Measurements from ENCODE around the gene OAT. TPM values are rescaled to one million over a fixed set of nuclear protein-coding genes. Genes with fewer than 3 reads are reported as not detected.

OAT gene
- total and polyA plus RNA-seq, 2 donors (not counting 3 experiments of a cell fraction or from before 2014, with no cell fraction given): 69.9 to 90.8 TPM

DNA sequence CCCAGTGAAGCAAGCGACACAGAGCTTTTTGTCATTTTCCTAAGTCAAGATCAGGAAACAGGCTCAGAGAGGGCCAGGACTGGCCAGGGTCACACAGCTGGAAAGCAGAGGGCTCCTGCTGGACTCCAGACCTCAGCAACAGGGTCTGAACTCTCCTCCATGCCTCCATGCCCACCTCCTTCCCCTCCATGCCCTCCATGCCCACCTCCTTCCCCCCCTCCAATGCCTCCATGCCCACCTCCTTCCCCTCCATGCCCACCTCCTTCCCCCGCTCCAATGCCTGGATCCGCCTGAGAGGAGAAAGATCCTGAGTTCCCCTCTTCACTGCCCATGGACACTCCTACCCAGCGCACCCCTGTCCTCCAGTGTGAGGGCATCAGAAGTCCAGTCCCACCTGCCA lies 51.3 kb downstream of the OAT start:
- H3K27ac ChIP-seq (ENCODE audit: insufficient read depth, low read depth, low read length): no peak overlapping the region
- DNase-seq (ENCODE audit: low read depth, low spot score): no peak
- dilution Hi-C loops (cut with MboI; ENCODE audit: extremely low pct_ligation_motif_present, low sequenced_read_pairs): no loop called here
- H3K4me1 ChIP-seq (ENCODE audit: control insufficient read depth, extremely low read depth, insufficient read depth, low read length): no peaks in the 10 kb centered on the region
- H3K36me3 ChIP-seq (ENCODE audit: control insufficient read depth in 2 of 2, extremely low read depth in 1 of 2, insufficient read depth in 2 of 2, low read length in 2 of 2): no peaks in the 10 kb centered on the region
- H3K4me2 ChIP-seq (ENCODE audit: insufficient read depth, low read length): no peak overlapping the region
- BruUV-seq (replicated peaks): no TSS peak
- CTCF ChIA-PET: interaction anchor here (1.0 to 3.0 kb wide), 2 partner anchors 9 to 373 kb away, joined by 4 to 17 read pairs; no protein-coding TSS in a partner anchor
- POLR2A ChIA-PET: no interaction called here
- no peaks in the 10 kb centered on the region for H4K20me1 ChIP-seq (replicated peaks; ENCODE audit: control insufficient read depth, extremely low read depth, insufficient read depth, low read length)
- intact Hi-C loops (cut with micrococcal nuclease): no loop called here
- H3K9ac ChIP-seq (replicated peaks; ENCODE audit: extremely low read depth, insufficient read depth, low read length): no peak overlapping the region
- no peaks in the 10 kb centered on the region for H3K9me3 ChIP-seq (replicated peaks; ENCODE audit: control insufficient read depth, insufficient read depth, low read length)
- FAIRE-seq: no peak
- no peak for TF ChIP-seq CTCF (IDR thresholded peaks at IDR 0.05; ENCODE audit: extremely low read depth in 1 of 2, insufficient read depth in 1 of 2, low read depth in 1 of 2, low read length in 2 of 2)
- TF ChIP-seq MYC (IDR thresholded peaks at IDR 0.05; ENCODE audit: low read depth, low read length): no peak
- no peak for TF ChIP-seq POLR2AphosphoS5 (IDR thresholded peaks at IDR 0.05; ENCODE audit: insufficient read depth, low read depth, low read length)
- TF ChIP-seq EZH2 (IDR thresholded peaks at IDR 0.05; ENCODE audit: borderline replicate concordance, low read depth, low read length, severe bottlenecking): no peak
- no peak for TF ChIP-seq POLR2A (IDR thresholded peaks at IDR 0.05; ENCODE audit: low read depth, low read length)
- TF ChIP-seq JUN (IDR thresholded peaks at IDR 0.05; ENCODE audit: borderline replicate concordance, insufficient read depth, insufficient read length, low read depth): no peak
- TF ChIP-seq, protein P1, sequence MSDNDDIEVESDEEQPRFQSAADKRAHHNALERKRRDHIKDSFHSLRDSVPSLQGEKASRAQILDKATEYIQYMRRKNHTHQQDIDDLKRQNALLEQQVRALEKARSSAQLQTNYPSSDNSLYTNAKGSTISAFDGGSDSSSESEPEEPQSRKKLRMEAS (IDR thresholded peaks at IDR 0.05; ENCODE audit: insufficient read depth, insufficient read length): no peak
- no peak for TF ChIP-seq GATA2 (IDR thresholded peaks at IDR 0.05; ENCODE audit: insufficient read depth, insufficient read length, low read depth, low read length)
- no peak for TF ChIP-seq FOS (IDR thresholded peaks at IDR 0.05; ENCODE audit: borderline replicate concordance, insufficient read depth, low read length)
- no peaks in the 10 kb centered on the region for H3K9me1 ChIP-seq (replicated peaks; ENCODE audit: control insufficient read depth, extremely low read depth, insufficient read depth, low read length)
- H3K79me2 ChIP-seq (ENCODE audit: control insufficient read depth, insufficient read depth, low read length): no peaks in the 10 kb centered on the region
- H2AFZ ChIP-seq (ENCODE audit: low read depth, low read length): no peak overlapping the region
- no peak overlapping the region for H3K4me3 ChIP-seq (replicated peaks in 1 of 3; ENCODE audit: insufficient read depth in 1 of 3, low read depth in 1 of 3, low read length in 3 of 3)
- H3K27me3 ChIP-seq (ENCODE audit: control insufficient read depth in 2 of 2, insufficient read depth in 2 of 2, low read length in 2 of 2): no peaks in the 10 kb centered on the region
